HG02623 (cell line): ENCODE measurements around the gene ANO4.

ENCODE experiments used
- ATAC-seq: cut with Tn5 transposase; IDR thresholded peaks from one replicate; pipeline ENCODE4 v1.9.1; 2021; ENCODE audit warnings: moderate library complexity; ENCODE audit not compliant: unreplicated experiment

The ANO4 gene

GRCh38 chr12:101172316-101172715, 377.7 kb downstream of the ANO4 start:
- no peak for ATAC-seq

GRCh38 chr12:101173197-101173749, 378.7 kb downstream of the ANO4 start:
- ATAC-seq = no peak

GRCh38 chr12:101174541-101174940, 380.0 kb downstream of the ANO4 start:
- ATAC-seq = no peak
